Stimulated activated CD4-positive, alpha-beta T cell treated with anti-CD3 and anti-CD28 coated beads, Interleukin-12 subunit alpha, Interleukin-12 subunit beta, amount 100 ng/mL, for 48 hours (primary cell): ENCODE results near the gene WFDC2.
"Not testable (repeated sequence)": the region's sequence is repeated elsewhere in the genome, so short reads cannot be mapped to it uniquely, and the experiment has no call there.

Experiments used
- DNase-seq, 3 donors: peaks; one replicate each; pipeline ENCODE4 v3.0.0-alpha.2; 2020; ENCODE audit warnings: low read depth in 2 of 3, low spot score in 1 of 3

Gene WFDC2

DNA sequence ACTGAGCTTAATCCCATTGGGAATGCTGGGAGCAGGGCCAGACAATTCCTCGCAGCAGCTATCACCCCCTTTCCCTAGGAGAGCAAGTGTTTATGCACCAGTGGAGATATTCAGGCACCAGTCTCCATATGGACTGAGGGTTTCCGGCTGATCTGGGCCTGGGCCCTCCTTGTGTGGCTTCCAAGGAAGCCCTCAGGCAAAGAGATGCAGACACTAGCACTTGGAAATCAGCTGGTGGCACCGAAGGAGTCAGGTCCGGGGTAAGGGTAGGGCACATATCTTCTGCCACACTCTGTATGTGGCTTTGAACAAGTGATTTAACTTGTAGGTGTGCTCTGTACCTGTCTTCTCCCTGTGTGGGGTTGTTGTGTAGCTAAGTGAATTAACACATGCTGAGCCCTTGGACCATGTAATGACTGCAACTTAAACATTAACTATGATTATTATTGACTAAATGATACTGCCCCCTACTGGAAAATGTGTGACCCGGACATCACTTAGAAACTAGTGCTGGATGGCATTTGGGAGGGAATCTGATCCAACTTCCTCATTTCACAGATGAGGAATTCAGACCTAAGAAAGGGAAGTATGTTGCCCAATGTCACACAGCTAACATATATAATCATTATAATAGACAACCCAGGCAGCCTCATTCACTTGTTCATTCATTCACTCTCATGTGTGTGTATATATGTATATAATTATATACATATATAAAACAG lies 19.3 kb upstream of the WFDC2 start:
- no peak for DNase-seq

DNA sequence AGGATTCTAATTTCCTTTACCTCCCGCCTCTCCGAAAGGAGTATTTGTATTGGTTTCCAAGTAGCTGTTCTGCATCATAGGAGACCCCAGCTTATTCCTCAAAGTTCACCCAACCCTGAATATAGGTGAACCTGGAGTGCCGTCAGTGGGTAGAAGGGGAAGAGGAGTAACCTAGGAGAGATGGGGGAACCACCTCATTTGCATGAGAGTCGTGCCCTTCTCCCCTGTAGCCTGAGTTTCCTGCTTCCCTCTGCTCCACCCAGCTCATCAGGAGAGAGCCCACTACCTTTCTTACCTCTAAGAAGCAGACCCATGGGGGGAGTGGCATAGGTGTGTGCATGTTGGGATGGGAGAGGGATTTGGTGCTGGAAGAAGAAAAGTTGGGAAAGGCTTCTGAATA lies 17.3 kb upstream of the WFDC2 start:
- DNase-seq = no peak

DNA sequence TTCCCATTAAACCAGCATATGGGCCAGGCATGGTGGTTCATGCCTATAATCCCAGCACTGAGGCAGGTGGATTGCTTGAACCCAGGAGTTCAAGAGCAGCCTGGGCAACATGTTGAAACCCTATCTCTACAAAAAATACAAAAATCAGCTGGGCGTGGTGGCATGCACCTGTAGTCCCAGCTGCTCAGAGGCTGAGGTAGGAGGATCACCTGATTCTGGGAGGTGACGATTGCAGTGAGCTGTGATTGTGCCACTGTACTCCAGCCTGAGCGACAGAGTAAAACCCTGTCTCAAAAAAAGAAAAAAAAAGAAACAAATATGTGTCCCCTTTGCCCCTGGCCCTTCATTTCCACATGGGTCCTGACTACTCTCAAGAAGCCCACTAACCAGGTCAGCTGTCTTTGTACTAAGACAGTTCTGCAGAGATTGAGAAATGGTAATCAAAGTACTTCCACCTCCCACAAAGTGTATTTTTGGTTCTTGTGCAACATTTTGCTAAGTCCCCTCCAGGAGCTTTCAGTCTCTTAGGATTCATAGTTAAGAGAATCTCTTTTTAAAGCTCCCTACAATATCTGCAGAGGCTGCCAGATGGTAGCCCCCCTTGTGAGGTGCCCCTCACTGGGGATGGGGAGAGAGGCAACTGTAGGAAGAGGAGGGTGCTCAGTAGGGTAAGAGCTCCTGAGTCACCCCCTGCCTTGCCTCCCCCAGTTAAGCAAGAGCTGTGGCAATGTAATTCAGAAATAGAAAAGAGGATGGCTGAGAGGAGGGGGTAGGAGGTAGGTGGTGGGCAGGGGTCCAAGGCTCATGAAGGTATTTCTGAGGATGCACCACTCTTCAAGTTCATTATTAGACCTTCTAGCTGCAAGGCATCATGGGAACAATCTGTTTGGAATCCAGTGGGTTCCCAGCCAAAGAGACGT lies 16.5 kb upstream of the WFDC2 start:
- no peak for DNase-seq

DNA sequence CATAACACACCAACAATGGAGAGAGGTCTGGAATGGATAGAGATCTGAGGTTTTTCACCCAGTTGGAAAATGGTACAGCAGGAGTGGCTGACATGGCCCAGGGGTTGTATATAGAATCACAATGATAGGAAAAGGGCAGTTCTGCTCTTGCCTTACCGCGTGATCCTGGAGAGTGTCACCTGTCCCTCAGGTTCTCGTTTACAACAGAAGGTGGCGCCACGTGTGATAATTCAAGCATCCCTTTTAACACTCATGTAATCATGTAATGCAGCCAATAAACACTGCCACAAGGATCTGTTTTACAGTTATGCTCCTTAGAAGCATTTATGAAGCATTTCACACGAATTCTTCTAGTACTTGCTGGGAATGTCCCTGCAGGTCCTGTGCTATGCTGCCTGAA lies 12.9 kb upstream of the WFDC2 start:
- peak in 1 of 3 donors; percentile 38 for DNase-seq

DNA sequence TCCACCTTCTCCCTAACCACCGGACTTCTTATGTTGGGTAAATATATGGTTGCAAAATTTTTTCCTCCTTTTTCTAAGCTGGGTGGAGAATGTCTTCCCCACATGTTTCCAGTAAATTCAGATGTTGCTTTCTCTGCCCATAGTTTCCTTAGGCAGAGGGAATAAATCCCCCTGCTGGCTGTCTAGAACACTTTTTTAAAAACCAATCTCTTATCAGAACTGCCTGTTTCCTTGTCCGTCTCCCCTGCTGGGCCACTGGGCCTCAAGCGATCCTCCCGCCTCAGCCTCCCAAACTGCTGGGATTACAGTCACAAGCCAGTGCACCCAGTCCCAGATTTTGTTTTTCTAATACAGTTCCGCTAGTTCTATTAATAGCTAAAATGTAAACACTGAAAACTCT lies 9.9 kb upstream of the WFDC2 start:
- DNase-seq = no peak

DNA sequence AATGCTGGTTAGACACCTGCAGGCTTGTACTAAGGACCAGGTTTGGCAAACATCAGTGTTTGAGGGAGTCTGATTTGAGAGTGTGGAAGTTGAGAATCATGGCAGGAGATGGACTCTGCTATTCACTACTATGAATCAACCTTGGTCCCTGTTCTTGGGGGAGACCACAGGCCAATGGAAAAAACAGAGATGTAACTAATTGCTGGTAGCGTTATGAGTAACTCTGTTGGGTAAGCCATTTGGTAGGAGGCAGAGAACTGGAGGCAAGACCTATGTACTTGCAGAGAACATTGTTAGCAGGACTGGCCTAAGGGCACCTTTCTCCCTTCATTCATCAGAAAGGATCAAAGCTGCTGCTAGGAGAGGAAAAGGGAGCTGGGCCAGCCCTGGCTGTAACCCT lies 8.3 kb upstream of the WFDC2 start:
- no peak for DNase-seq

DNA sequence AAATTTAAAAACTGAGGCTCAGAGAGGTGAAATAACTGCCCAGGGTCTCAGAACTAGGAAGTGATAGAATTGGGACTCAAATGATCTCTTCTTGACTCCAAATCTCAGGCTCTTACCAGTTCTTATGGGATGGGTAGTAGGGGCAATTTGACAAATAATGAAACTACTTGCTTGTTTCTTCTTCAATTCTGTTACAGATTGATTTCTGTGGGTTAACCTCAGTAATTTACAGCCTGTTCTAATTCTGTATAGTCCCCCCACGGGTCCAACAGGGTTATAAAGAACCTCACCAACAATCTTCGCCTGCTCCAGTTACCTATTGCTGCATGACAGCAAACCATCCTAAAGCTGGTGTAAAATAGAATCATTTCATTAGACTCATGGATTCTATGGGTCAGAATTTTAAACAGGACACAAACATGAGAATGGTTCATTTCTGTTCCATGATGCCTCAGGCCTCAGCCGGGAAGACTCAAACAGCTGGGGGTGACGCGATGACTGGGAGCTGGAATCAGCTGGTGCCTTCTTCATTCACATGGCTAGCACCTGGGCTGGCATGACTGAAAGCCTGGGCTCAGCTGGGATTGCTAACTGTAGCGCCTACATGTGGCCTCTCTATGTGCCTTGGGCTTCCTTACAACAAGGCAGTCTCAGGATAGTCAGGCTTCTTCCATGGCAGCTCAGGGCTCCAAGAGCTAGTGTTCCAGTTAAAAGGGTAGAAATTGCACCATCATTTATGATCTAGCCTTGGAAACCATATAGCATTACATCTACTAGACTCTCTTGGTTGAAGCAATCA lies 6.6 kb upstream of the WFDC2 start:
- no peak for DNase-seq

DNA sequence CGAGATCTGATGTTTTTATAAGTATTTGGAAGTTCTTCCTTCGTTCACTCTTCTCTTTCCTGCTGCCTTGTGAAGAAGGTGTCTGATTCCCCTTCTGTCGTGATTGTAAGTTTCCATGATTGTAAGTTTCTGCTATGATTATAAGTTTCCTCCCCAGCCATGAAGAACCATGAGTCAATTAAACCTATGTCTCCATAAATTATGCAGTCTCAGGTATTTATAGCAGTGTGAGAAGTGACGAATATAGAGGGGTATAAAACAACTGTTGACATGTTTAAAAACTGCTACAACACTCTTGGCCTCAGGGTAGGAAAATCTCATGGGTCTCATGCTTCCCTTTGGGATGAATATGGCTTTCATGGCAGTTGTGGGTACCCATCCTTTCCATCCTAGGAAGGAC lies 5.8 kb upstream of the WFDC2 start:
- DNase-seq = no peak

DNA sequence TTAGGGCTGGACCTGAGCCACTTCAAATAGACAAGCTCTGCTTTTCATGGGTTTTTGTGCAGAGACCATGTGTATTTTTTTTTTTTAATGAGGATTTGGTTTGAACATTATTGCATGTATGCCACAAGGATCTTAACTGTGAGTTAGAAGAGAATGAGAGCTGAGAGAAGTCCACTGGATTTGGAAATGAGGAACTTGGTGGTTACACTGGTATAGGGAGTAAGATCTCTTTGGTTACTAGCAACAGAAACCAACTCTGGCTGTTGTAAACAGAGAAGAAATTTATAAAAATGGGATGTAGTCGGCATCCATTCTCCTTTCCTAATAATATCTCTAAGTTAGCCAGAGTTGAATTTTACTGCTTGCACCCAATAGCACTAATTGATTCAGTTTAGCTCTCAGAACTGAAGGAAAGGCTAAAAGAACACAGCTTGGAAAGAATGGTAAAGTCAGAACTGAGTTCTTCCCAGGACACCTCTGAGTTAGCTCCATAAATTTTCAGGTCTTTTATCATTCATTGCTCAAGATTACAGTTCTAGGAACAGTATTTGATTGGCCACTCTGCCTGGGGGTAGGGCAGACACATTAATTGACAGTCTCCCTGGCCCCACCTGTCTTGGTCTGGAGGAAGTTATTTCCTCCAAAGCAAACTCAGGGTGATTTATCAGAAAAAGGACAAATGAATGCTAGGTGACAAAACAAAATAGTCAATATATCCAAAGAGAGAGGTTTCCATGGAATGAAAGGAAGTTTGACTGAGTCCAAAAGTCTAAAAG lies 3.9 kb upstream of the WFDC2 start:
- DNase-seq = no peak

DNA sequence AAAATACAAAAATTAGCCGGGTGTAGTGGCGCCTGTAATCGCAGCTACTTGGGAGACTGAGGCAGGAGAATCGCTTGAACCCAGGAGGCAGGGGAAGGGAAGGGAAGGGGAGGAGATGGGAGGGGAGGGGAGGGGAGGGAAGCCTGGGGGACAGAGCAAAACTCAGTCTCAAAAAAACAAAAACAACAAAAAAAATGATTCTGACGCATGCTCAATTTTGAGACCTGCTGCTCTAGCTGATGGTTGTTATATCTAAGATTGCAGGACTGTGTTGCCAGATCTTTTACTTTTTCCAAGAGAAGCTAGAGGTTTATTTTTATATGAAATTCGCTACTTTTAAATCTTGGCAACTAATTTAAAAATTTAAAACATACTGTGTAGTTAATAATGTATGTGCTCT lies 2.4 kb upstream of the WFDC2 start:
- no peak for DNase-seq

DNA sequence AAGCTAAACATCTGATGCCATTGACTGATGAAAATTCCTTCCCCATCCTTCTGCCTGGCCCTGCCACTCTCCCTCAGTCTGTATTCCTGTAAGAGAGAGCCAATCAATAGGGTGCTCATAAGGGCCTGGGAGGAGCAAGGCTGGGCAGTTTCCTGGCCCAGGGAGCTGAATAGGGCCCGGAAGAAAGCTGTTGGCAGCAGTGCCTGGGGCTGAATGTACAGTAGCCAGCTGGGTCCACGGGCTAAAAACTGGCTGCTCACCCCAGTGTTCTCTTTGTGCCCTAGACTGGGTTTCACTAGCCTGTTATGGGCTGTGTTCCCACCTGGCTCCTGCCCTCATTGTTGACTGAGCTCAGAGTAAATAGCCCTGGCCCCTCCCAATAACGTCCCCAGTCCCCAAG lies 1.7 kb upstream of the WFDC2 start:
- DNase-seq = no peak

DNA sequence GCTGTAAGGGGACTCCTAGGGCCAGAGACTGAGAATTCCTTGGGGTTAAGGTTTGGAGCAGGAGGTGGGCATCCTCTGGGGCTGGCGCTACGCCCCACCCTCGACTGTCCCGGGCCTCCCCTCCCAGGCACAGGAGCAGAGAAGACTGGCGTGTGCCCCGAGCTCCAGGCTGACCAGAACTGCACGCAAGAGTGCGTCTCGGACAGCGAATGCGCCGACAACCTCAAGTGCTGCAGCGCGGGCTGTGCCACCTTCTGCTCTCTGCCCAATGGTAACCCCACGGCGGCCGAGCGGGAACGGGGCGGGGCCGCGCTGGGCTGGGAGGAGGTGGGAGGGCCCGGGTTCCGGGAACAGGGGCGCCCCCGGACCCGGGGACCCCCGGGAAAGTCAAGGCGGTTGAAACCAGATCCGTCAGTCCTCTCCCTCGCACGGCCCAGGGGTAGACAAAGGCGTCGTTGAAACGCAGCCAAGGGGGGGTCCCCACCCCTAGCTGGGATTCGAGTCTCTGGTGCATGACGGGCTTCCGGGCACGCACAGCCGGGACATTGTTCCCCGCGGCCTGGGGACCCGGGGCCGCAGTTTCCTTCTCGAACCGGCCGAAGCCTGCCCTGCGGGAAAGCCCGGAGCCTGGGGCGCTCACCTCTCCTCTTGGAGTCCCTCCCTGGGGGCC lies 844 bp downstream of the WFDC2 start:
- peak in 1 of 3 donors; percentile 9 for DNase-seq

DNA sequence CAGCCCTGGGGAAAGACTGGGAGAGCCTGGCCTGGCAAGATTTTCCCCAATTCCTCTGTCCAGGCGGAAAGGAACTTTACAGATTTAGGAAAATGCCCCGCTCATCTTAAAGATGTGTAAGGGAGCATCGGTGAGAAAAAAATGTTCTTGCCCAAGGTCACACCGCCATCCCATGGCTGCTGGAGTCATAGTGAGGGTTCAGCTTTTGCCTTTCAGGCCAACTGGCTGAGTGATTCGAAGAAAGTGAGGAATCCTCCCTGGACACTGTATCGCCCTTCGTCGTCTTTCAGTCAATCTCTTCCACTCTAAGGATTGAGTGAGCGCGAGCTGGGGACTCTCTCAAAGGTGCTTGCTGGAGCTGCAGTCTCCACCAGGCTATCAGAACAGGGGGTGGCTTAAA lies 1.4 kb downstream of the WFDC2 start:
- DNase-seq = no peak

DNA sequence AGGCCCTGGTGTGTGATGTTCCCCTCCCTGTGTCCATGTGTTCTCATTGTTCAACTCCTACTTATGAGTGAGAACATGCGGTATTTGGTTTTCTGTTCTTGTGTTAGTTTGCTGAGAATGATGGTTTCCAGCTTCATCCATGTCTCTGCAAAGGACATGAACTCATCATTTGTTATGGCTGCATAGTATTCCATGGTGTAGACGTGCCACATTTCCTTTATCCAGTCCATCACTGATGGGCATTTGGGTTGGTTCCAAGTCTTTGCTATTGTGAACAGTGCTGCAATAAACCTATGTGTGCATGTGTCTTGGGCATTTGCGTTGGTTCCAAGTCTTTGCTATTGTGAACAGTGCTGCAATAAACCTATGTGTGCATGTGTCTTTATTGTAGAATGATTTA lies 2.7 kb downstream of the WFDC2 start:
- DNase-seq = not testable (repeated sequence)

DNA sequence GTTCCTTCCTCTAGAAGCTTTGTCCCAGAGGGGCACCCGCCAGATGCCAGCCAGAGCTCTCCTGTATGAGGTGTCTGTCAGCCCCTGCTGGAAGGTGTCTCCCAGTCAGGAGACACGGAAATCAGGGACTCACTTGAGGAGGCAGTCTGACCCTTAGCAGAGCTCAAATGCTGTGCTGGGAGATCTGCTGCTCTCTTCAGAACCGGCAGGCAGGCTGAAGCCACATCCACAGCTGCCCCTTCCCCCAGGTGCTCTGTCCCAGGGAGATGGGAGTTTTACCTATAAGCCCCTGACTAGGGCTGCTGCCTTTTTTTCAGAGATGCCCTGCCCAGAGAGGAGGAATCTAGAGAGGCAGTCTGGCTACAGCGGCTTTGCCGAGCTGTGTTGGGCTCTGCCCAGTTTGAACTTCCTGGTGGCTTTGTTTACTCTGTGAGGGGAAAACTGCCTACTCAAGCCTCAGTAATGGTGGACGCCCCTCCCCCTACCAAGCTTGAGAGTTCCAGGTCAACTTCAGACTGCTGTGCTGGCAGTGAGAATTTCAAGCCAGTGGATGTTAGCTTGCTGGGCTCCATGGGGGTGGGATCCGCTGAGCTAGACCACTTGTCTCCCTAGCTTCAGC lies 8.1 kb downstream of the WFDC2 start:
- DNase-seq = not testable (repeated sequence)

DNA sequence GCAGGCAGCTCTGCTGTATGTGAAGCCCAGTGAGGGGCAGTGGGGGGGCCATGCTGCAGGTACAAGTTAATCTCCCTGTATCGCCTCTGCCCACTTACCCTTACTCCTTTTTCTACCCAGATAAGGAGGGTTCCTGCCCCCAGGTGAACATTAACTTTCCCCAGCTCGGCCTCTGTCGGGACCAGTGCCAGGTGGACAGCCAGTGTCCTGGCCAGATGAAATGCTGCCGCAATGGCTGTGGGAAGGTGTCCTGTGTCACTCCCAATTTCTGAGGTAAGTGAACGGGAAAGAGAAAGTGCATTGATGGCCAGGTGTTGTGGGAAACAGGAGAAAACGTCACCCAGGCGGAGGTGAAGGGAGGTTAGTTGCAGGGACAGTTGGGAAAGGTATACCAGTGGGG lies 10.3 kb downstream of the WFDC2 start:
- no peak for DNase-seq

DNA sequence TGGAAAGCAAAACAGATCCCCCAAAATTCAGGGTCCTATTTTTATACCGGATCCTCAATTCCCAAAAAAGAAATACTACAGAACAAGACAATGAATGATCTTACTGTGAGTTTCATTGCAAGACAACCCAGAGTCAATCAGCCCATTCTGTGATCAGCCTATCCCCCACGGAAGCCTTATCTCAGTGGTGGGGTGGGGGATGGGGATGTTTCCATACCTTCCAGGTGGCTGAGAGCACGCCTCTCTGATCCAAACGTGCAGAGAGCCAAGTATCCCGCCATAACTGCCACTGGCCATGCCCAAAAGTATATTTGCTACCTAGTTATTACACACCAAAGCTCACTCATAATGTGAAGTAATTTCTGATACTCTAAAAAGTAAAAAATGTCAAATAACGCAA lies 15.1 kb downstream of the WFDC2 start:
- DNase-seq = no peak

DNA sequence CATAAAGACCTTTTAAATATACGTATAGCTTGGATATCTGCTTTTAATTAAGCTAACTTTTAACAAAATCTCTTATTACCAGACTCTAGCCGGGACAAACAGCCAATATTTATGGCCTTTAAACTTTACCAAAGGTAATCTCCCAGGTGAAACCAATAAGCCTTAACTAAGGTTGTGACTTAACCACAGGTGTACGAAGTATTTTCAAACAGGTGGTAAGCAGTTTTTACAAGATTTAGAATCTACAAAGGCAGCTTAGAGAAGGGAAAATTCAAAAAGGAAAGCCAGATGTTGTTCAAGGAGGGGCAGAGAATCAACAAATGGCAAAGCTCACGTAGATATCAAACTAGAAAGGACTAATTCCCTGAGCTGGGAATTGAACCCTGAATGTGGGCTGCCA lies 15.8 kb downstream of the WFDC2 start:
- no peak for DNase-seq

DNA sequence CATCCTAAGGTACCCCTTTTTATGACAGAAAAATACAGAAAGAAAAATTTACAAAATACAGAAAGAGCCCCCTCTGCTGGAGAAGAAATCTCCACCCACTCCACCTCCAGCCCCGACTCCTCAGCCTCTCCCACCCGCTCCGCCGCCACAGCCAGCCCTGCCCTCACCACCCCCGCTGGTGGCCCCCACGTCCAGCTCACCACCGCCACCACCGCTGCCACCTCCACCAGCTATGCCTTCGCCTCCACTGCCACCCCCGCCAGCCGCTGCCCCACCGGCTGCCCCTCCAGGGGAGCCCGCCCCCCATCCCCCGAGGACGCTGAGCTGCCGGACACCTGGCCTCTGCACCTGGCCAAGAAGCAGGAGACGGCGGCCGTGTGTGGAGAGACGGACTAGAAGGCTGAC lies 17.7 kb downstream of the WFDC2 start:
- DNase-seq = no peak

DNA sequence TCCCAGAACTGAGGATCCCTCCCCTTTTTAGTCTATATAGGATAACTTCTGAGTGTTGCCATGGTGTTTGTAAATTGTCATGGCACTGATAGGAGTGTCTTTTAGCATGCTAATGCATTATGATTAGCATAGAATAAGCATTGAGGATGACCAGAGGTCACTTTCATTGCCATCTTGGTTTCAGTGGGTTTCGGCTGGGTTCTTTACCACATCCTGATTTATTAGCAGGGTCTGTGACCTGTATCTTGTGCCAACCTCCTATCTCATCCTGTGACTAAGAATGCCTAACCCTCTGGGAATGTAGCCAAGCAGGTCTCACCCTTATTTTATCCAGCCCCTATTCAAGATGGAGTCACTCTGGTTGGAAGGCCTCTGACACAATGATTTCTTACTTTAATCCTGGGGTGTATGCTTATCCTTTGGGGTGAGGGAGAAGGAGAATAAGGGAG lies 19.6 kb downstream of the WFDC2 start:
- DNase-seq = no peak
